Posterior vena cava (tissue), 2 donors: ENCODE measurements around the gene FAM131C. TPM values are rescaled to one million over a fixed set of nuclear protein-coding genes. Genes with fewer than 3 reads are reported as not detected.
A peak's percentile ranks its signal among the peaks of the same experiment; 100 is the strongest.

Source experiments
- DNase-seq: peaks from one replicate; pipeline ENCODE4 v3.0.0-alpha.2; 2020; ENCODE audit warnings: low spot score
- intact Hi-C, 2 donors: fragments of 100-400 bp; cut with DNase I; formaldehyde crosslinking; loops; one replicate each; pipeline versions ENCODE4 v1.14.1 to v1.14.2; 2022 to 2023
- total RNA-seq, 2 donors: library from RNA; stranded (reverse); fragmentation: NEBNext Ultra II Directional; extraction: Animal tissue kit (Norgen Biotek cat#: 25700); gene quantifications; one replicate each; pipeline ENCODE4 v1.2.1, GENCODE V29; 2021
- donor health status: DM: yes; HTN: yes; CAD: no.
- donor health status: DM: yes; HTN: yes; CAD: no.

The FAM131C gene
- total RNA-seq, 2 donors from 2014 or later: 0.88 to 1.2 TPM

DNA sequence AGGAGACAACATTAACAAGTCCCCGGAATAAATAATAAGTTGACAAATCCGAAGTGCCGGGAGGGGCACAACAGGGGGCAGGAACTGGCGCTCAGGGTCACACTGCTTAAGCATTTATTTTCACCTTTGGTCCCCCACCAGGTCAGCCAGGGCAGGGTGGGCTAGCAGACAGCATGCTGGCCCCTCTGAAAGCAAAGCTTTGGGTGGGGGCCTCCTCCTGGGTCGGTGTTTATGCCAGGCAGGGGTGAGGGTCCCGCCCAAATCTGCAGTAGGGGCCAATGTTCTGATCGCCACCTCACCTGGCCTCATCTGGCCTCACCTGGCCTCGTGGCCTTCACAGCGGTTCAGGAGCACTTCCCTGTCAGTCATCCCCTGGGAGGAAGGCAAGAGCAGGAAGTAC, 8.2 kb upstream of the FAM131C start:
- no peak for DNase-seq
- intact Hi-C loops: loop anchor here in 1 of 2 donors (5.0 kb wide), 1 partner anchor 61 kb away; no protein-coding TSS in a partner anchor

DNA sequence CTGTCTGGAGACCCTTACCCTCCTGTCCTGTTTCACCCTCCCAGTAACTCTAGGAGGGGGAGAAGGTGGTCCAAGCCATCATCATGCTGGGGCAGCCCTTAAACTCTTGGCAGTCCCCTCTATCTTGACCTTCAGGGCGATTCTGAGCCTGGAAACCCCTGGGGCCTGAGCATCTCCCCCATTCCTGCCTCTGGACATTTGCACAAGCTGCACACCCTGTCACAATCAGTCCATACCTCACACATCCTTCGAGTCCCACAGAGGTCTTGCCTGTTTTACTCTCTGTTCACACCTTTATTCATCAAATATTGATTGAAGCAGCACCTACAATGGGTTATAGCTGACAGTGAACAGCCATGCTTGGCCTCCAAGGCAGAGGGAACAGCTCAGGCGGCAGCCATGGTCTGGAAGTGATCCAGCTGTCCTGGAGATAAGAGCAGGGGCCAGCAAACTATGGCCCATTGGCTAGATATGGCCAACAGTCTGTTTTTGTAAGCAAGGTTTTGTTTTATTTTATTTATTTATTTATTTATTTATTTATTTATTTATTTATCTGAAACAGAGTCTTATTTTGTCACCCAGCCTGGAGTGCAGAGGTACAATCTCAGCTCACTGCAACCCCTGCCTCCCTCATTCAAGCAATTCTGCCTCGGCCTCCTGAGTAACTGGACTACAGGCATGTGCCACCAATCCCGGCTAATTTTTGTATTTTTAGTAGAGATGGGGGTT, 7.1 kb upstream of the FAM131C start:
- intact Hi-C loops: loop anchor here in 1 of 2 donors (5.0 kb wide), 1 partner anchor 62 kb away; no protein-coding TSS in a partner anchor
- DNase-seq: no peak

DNA sequence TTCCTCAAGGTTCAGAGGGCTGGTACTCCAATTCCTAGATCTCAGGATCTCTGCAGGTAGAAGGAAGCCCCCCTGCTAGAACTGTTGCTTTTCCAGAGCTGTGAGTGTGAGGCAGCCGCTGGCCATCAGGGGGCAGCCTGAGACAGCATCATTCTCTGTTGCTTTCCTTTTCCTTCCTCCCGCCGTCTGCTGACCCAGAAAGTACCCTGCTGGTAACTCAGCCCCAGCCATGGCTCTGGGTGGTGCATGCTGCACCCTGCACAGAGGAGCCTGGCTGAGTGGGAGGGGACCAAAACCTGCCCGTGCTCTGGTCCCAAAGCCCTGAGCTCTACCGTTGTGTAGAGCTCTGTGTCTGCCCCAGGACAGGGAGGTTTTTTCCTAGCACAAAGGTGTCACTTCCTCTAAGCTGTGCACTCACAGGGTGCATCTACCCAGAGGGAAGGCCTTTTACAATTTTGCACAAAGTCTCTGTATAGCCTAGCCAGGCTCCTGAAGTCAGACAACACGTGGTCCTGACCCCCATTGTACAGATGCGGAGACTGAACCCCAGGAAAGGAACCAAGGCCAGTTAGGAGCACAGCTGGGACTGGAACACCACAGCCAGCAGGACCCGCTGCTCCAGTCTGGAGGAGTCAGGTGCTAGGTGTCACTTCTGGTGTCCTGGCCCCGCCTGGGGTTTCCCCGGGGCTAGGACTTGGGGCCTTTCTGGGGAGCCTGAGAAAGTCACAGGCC, 5.6 kb upstream of the FAM131C start:
- DNase-seq: peak; percentile 89
- intact Hi-C loops: loop anchor here (1.0 to 10.0 kb wide), 5 partner anchors 110 to 286 kb away; partner anchors contain the start of gene SZRD1 (in 1 of the 2)

DNA sequence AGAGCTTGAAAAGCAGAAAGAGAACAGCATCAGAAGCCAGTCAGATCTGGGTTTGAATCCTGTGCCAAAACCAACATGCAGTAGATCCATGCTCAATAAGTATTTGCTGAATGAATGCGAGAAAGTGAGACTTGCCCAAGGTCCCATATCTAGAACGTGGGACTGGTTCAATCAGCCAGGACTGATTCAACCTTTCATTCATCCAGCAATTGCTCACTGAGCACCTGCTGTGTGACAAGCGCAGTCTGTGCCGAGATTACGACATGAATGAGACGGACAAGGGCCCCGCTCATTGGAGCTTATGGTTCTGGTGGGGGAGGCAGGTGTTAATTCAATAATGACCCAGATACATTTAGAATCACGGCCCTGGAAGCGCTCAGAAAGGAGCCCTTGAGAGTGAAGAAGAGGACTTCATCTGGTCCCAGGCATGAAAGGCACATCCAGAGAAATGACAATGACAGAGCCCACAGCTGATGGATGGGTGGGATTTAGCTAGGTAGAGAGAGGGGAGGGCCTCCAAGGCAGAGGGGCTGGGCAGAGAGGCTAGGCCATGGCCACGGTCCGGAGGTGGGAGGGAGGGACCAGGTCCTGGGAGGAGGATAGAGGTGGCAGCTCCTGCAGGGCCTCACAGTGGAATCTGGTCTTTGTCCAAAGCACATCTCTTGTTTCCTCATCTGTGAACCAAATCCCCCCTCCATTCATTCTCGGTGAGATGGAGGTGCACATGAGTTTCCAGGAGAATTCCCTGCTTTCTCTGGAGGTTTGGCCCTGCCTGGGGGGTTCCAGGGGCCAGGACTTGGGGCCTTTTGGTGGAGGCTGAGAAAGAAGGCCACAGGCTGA, 4.2 kb upstream of the FAM131C start:
- no peak for DNase-seq
- intact Hi-C loops: loop anchor here (2.0 to 10.0 kb wide), 4 partner anchors 111 to 287 kb away; partner anchors contain the start of gene SZRD1 (in 1 of the 2)

DNA sequence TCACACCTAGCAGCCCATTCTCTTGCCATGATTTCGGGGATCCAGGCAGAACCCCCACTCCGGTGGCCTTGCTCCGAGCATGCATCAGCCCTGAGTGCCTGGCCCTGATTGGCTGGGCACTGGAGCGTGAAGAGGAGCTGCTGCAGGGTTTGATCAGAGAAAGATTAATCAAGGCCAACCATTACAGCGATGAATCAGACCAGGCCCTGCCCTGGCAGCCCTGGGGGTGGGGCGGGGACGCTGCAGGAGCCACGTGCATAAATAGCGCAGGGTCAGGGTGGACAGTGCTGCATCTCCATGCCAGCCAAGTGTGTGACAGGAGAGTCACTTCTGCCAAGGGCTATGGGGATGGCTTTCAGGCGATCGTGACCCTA, 3.4 kb upstream of the FAM131C start:
- intact Hi-C loops: loop anchor here (5.0 to 10.0 kb wide), 2 partner anchors 285 to 288 kb away; partner anchors contain the start of gene SZRD1 (in 1 of the 2)
- DNase-seq: no peak

DNA sequence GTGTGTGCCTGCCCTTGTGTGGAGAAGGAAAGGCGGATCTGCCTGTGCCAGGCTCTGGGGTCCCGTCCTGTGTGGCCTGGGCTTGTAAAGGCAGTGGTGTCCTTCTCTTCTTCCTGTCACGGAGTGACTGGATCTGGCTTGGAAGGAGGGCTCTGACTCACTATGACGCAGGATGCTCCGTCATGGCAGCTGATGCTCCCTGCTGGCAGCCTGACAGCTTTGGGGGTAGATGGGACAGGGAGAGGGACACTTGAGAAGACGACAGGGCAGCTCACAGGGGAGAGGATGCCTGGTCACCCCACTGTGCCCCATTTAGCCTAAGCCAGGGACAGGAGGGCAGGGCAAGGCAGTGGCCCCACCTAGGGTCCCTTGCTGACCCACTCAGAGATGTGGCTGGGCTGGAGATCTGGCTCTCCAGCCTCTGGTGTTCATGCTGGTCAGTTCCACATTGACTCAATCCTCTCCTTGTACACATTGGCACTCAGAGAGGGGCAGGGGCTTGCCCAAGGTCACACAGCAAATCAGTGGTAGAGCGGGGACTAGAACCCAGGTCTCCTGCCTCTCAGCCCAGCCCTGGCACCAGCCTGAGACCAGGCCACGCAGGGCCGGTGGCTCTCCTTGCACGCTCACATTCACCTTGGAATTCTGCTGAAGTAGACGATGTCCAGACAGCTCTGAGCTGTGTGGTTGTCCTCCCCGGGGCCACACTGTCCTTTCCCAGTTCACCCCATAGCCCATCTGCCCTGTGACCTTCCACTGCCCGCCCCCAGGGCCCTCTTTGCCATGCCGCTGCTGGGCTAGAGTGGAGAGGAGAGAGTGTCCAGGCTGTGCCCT, 2.8 kb upstream of the FAM131C start:
- intact Hi-C loops: loop anchor here (5.0 to 10.0 kb wide), 2 partner anchors 286 to 289 kb away; partner anchors contain the start of gene SZRD1 (in 1 of the 2)
- DNase-seq: peak; percentile 90

DNA sequence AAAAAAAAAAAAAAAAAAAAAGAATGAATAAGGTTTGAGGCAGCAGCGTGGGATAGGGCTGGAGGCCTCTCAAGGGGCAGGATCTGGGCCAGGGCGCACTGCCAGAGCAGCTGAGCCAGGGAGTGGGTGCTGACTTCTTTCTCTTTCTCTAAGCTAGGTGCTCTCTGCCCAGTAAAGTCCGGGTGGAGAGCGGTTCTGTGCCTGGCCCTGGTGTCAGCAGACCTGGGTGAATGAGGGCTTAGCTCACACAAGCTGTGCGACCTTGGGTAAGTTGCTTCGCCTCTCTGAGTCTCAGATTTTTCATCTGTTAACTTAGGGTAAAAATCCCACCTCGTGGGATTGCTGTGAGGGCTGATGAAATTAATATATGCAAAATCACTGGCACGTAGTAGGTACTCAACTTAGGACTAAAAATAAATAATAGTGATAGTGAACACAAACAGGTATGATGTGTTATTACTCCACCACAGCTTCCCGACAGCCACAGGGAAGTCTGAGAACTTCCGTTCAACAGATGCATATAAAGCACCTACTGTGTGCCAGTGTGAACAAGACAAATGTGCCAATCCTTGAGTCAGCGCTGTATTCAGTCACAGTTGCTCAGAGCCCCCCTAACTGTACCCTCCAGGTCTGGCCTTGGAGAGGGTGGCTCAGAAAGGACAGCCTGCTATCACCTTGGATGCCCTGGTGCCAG, 2.0 kb upstream of the FAM131C start:
- intact Hi-C loops: loop anchor here (5.0 to 10.0 kb wide), 2 partner anchors 287 to 289 kb away; partner anchors contain the start of gene SZRD1 (in 1 of the 2)
- DNase-seq: no peak

DNA sequence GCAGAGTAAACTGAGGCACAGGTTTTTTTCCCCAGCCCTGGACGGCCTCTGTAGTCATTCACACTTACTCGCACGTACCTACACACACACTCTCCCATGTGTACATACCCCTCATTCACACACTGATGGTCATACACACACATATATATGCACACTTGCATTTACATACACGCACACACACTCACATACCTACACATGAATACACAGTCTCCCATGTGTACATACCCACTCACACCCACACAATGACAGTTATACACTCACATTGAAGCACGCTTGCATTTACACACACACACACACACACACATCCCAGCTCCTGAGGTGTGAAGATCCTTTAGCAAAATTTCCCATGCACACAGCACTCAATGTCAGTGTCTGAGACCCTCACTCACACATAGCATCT, 766 bp upstream of the FAM131C start:
- intact Hi-C loops: loop anchor here in 1 of 2 donors (10.0 kb wide), 1 partner anchor 291 kb away; the partner anchor contains the start of gene SZRD1

DNA sequence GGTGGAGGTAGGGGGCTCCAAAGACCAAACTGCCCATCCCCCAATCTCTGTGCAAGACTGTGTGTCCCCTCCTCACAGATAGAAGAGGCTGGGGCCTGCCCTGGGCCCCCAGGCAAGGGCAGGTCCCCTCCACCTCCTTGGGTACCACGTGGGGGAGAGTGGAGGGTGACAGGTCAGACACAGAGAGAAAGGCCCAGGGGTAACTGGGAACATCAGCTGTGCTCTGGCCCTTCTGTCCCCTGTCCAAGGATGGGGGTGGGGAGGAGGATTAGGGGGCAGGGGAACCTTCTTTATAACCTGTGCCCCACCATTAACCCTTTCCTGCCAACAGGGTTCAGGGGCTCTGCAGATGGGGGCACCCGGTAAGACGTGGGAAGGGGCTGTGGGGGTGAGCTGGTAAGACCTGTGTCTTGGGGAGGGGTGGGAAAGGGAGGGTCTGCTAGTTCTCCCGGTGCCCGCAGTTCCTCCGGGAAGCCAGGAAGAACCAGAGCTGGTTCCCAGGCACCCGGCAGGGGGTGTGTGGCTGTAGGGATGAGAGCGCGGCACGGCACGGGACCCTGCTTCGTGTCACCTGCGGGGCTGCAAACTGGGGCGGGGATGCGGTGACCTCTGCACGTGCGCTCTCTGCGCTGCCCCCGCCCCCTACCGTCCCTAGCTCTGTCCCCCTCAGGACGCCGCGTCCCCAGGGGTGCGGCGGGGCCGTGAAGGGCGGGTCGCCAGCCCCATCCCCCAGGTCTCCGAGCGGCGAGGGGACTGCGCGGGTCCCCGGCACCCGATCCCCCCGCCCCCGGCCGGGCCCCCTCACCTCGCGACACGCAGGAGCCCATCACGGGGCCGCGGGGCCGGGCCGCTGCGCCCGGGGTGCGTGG, 601 bp downstream of the FAM131C start:
- intact Hi-C loops: loop anchor here in 1 of 2 donors (10.0 kb wide), 1 partner anchor 292 kb away; the partner anchor contains the start of gene SZRD1
- no peak for DNase-seq

More for the DNA sequence above, 766 bp upstream of the FAM131C start:
- no peak for DNase-seq

DNA sequence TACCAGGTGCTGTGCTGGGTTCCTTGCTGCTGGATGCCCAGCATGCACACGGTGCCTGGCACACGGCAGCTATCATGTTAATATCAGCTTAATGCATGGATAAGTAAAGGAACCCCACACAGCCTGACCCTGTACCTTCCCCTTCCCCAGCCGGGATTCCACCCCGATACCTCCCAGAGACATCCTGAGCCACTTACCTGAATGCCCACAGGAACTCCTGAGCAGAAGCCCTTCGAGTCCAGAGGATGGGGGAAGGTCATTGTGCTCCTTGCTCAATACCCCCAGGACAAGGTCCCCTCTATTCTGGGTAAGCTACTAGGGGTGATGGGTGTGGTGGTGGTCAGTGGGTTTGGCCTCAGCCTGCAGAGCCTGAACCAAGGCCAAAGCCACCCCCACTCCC, 1.4 kb downstream of the FAM131C start:
- no peak for DNase-seq
- intact Hi-C loops: loop anchor here in 1 of 2 donors (10.0 kb wide), 1 partner anchor 293 kb away; the partner anchor contains the start of gene SZRD1

DNA sequence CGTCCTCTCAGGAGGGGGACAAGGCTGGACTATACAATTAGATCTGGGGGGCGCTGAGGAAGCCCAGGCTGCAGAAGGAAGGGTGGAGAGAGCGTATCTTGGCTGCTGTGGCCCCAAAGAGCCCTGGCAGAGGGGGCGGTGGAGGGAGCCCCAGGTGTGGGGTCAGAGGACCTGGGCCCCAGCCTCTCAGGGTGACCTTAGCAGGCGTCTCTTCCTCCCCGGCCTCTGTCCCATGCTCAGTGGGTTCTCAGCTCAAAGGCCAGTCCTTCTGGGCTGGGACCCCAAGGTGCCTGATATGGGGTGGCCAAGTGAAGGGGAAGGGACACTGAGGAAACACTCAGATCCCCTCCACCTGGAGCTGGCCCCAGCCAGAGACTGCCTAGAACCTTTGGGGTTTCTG, 1.8 kb downstream of the FAM131C start:
- intact Hi-C loops: loop anchor here in 1 of 2 donors (10.0 kb wide), 1 partner anchor 293 kb away; the partner anchor contains the start of gene SZRD1

DNA sequence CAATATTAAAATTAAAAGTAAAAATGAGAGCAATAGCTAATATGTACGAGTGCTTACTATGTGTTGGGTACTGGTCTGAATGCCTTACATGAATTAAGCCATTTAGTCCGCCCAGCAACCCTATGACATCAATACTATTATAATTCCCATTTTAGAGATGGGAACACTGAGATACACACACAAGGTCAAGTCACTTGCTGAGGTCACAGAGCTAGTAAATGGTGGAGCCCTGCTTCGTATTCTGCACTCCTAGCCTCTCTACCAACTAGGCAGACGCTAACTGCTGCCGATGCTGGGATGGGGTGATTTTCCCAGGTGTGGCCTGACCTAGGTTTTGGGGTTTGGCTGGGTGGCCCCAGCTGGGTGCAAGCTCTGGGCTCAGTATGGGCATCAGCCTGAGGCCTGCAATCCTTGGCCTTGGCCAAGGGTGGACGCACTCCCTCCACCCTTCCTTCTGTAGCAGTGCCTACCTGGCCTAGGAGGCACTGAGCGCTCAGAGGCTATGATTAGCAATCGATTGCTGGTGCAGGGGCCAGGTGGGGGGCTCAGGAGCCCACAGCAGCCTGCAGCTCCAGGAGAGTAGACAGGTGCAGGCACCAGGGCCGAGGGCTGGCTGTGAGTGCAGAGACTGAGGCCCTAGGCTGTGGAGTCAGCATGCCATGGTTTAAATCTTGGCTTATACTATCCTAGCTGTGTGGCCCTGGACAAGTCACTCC, 2.7 kb downstream of the FAM131C start:
- no peak for DNase-seq
- intact Hi-C loops: loop anchor here in 1 of 2 donors (10.0 kb wide), 1 partner anchor 294 kb away; the partner anchor contains the start of gene SZRD1

More for the DNA sequence above, 1.8 kb downstream of the FAM131C start:
- DNase-seq: no peak

DNA sequence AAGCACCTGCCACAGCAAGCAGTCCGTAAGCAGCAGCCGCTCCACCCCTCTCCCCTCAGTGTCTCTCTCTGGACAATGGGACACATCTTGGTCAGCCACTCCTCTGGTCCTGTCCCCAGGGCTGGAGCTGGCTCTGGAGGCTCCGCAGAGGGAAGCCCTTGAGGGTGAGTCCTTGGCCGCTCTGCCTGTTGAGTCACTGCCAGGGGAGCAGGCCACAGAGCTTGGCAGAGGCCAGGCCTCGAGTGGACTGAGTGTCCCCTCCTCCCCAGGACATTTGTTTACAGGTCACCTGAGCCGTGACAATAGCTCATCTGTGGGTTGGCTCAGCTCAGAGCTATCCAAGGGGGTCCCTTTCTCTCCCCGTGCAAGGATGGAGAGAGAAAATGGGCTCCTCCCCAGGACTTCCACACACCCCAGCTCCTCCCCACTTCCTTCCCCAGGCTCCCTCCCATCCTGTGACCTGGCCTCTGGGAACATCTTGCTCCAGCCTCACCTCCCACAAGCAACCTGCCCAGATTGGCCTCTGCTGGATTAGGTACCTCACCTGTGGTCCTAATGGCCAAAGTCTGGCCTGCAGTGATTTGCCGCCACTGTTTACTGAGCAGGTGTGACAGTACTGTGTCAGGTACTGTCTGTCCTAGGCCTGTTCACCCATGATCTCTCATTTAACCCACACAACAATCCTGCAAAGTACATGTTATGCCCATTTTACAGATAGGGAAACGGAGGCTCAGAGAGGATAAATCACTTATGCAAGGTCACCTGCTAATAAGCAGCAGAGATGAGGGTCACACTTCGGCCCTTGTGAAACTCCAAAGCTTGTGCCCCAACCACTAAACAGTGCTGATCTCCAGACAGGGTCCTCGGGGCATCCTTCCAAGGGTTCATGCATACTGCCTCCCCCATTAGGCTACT, 4.8 kb downstream of the FAM131C start:
- intact Hi-C loops: no loop called here
- no peak for DNase-seq

DNA sequence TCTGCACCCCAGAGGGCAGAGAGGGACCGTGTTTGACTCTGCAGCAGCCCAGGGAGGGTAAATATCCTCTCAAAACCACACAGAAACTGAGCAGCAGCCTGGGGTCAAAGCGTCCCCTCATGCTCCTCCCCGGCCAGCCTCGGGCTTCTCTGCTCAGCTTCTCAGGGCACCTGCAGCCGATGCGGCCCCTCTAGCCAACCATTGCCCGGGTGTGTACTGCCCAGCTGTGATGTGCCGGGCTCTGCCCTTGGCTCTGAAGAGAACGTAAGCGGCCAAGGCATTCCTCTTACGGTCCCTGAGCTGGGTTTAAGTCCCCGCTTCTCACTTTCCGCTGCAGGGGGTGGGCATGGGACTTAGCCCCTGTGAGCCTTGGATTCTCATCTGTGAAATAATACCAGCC, 5.5 kb downstream of the FAM131C start:
- no peak for DNase-seq
- intact Hi-C loops: no loop called here
